Spleen (tissue), 11 donors: ENCODE data around the gene SPOP. TPM values are rescaled to one million over a fixed set of nuclear protein-coding genes. Genes with fewer than 3 reads are reported as not detected.

Experiments
- DNase-seq: peaks from one replicate; pipeline ENCODE4 v3.0.0-alpha.2; 2020
- H3K27ac ChIP-seq, 8 donors: fragments of 200-600 bp; sonication (generic) in 7 of 8; 1 replicate in 4 of 8; 2 replicates in 4 of 8; pipeline versions ENCODE4 v1.5.0 to v1.8.0; 2016 to 2021; ENCODE audit warnings: inconsistent platforms in 4 of 8, mild to moderate bottlenecking in 4 of 8, moderate library complexity in 1 of 8
- H3K27me3 ChIP-seq, 7 donors: fragments of 200-600 bp; sonication (generic) in 6 of 7; replicated peaks in 1 of 7; 1 replicate in 4 of 7; 2 replicates in 3 of 7; pipeline versions ENCODE4 v1.5.0 to v1.8.0; 2016 to 2021; ENCODE audit warnings: inconsistent platforms in 3 of 7, mild to moderate bottlenecking in 1 of 7
- H3K36me3 ChIP-seq, 6 donors: fragments of 200-600 bp; sonication (generic) in 5 of 6; 1 replicate in 4 of 6; 2 replicates in 2 of 6; pipeline versions ENCODE4 v1.5.0 to v1.8.0; 2016 to 2021; ENCODE audit warnings: inconsistent platforms in 2 of 6
- H3K4me1 ChIP-seq, 6 donors: fragments of 200-600 bp; sonication (generic) in 5 of 6; 1 replicate in 3 of 6; 2 replicates in 3 of 6; pipeline versions ENCODE4 v1.5.0 to v1.8.0; 2016 to 2021; ENCODE audit warnings: inconsistent platforms in 3 of 6
- H3K4me3 ChIP-seq, 8 donors: fragments of 200-600 bp; sonication (generic) in 7 of 8; 1 replicate in 4 of 8; 2 replicates in 4 of 8; pipeline versions ENCODE4 v1.5.0 to v1.8.0; 2016 to 2021; ENCODE audit warnings: inconsistent platforms in 4 of 8, mild to moderate bottlenecking in 4 of 8, moderate library complexity in 2 of 8
- H3K9me3 ChIP-seq, 8 donors: fragments of 200-600 bp; sonication (generic) in 7 of 8; 1 replicate in 4 of 8; 2 replicates in 4 of 8; pipeline versions ENCODE4 v1.5.0 to v1.8.0; 2016 to 2021; ENCODE audit warnings: inconsistent platforms in 4 of 8
- POLR2A ChIP-seq, 3 donors: fragments of 450-650 bp; IDR thresholded peaks; one replicate each; pipeline ENCODE4 v1.5.1; 2017; ENCODE audit warnings: antibody characterized with exemption in 3 of 3, mild to moderate bottlenecking in 1 of 3
- POLR2AphosphoS5 ChIP-seq, 3 donors: sonication (generic); formaldehyde crosslinking; IDR thresholded peaks; one replicate each; pipeline ENCODE4 v1.5.1; 2017; ENCODE audit warnings: antibody characterized with exemption in 3 of 3
- WGBS, 5 donors: extraction: QIAGEN DNeasy Blood & Tissue Kit in 3 of 5; methylation state at CpG; one replicate each; pipeline versions ENCODE4 v1.1.5 to v1.1.7; 2013 to 2018; 5-methylcytosine and 5-hydroxymethylcytosine counted together
- intact Hi-C: fragments of 100-400 bp; cut with DNase I; formaldehyde crosslinking; loops from one replicate; pipeline ENCODE4 v1.15.0; 2023; ENCODE audit warnings: low total_unique reads
- polyA plus RNA-seq, 3 donors: library from polyadenylated mRNA; stranded (reverse); fragments of 200-250 nt; gene quantifications; one replicate each; pipeline ENCODE4 v1.2.1, GENCODE V29; 2013
- total RNA-seq, 7 donors: library from RNA; depleted of rRNA in 3 of 7; stranded (reverse); fragments of >200 nt in 3 of 7; fragmentation: NEBNext Ultra II Directional in 4 of 7; extraction: Animal tissue kit (Norgen Biotek cat#: 25700) in 4 of 7; gene quantifications; one replicate each; pipeline versions ENCODE4 v1.1.0 to v1.2.1, GENCODE V29; 2016 to 2021
- TF ChIP-seq, protein P1 (sequence below), 11 experiments: fragments of 200-600 bp in 7 of 11; fragments of 450-650 bp in 4 of 11; sonication (generic) in 4 of 11; IDR thresholded peaks in 8 of 11; conservative IDR thresholded peaks in 3 of 11; 1 replicate in 7 of 11; 2 replicates in 4 of 11; pipeline versions ENCODE4 v1.4.0 to v1.8.0; 2016 to 2021; ENCODE audit warnings: antibody characterized with exemption in 11 of 11, inconsistent platforms in 4 of 11, mild to moderate bottlenecking in 1 of 11
- donor health status: healthy with polysubstance abuse.
- donor health status: DM: no; HTN: no; CAD: no; lungs with moderate emphysema.
- donor health status: DM: no; HTN: no; CAD: no.
- donor health status: Bipolar disorder and iron deficiency.
- donor health status: healthy.
- donor health status: DM: no; HTN: no; CAD: no.
- donor health status: DM: yes; HTN: yes; CAD: no.

Gene SPOP
- total and polyA plus RNA-seq, 10 donors, result 23.7 to 86.4 (median 67.8) TPM

DNA sequence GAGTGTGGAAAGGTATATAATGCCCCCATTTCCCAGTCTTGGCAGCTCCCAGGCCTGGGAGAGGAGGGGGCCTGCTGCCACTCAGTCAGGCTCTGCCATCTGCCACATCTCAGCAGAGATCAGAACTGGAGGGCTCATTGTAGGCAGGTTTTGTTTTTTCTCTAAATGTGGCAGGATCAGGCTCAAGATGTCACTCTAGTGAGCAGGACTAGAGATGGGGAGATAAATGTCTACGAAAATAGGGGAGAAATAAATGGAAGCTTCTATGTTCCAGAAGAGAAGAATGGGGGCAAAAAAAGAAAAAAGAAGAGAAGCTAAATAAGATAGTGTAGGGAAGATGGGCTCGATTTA, 88.3 kb downstream of the SPOP start:
- DNase-seq, result no peak
- no peaks in the 10 kb centered on the region for H3K27me3 ChIP-seq
- no peak overlapping the region for H3K4me3 ChIP-seq
- intact Hi-C loops, result no loop called here
- no peak overlapping the region for H3K27ac ChIP-seq
- TF ChIP-seq, protein P1, sequence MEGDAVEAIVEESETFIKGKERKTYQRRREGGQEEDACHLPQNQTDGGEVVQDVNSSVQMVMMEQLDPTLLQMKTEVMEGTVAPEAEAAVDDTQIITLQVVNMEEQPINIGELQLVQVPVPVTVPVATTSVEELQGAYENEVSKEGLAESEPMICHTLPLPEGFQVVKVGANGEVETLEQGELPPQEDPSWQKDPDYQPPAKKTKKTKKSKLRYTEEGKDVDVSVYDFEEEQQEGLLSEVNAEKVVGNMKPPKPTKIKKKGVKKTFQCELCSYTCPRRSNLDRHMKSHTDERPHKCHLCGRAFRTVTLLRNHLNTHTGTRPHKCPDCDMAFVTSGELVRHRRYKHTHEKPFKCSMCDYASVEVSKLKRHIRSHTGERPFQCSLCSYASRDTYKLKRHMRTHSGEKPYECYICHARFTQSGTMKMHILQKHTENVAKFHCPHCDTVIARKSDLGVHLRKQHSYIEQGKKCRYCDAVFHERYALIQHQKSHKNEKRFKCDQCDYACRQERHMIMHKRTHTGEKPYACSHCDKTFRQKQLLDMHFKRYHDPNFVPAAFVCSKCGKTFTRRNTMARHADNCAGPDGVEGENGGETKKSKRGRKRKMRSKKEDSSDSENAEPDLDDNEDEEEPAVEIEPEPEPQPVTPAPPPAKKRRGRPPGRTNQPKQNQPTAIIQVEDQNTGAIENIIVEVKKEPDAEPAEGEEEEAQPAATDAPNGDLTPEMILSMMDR (IDR thresholded peaks at IDR 0.05 in 8 of 11, conservative IDR thresholded peaks at IDR 0.05 in 3 of 11), result no peak
- TF ChIP-seq POLR2AphosphoS5 (IDR thresholded peaks at IDR 0.05) (no peak), POLR2A (IDR thresholded peaks at IDR 0.05) (no peak)
- no peaks in the 10 kb centered on the region for H3K4me1 ChIP-seq
- H3K36me3 ChIP-seq, result peaks cover 3 to 43% (median 14%) of the 10 kb centered on the region in 6 donors
- no peaks in the 10 kb centered on the region for H3K9me3 ChIP-seq
- 89 to 94% (median 91%) methylated on average over 2 of the region's 2 CpGs for WGBS, 5 donors

DNA sequence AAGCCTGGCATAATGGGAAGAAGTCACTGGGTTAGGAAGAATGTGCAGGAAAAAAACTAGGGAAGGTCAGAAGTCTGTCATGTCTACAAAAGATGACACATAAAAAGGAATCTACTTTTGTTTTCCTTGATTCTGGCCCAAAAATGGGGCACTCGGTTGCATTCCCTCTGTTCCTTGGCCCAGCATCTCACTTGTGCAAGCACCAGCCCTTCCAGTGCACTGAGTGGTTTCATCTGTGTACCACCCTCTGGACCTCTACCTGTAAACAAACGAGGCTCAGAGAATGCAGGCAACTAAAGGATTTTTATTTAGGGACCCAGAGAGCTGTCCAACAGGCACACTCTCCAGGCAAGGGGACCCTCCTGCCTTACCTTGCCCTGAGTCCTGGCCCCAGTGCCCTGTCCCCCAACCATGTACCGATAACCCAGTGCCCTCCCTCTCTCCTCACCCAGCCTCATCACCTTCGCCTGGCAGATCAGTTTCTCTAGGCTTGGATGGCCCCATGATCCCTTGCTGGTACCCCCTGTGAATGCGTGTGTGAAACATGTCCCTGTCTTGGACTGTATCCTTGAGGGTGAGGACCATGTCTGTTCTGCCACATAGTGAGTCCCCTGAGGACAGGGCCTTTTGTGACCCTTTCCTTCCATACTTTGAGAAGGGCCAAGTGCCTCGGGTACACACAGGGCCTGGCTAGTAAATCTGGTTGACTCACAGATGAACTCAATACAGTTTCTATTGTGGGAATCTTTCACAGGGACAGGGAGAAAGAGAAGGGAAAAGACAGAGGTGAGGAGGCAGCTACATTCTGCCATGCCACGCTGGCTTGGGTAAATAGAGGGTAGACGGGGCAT, 88.9 kb downstream of the SPOP start:
- 79 to 91% (median 87%) methylated on average over 8 of the region's 8 CpGs for WGBS, 5 donors
- peaks cover 0 to 37% (median 14%) of the 10 kb centered on the region in 6 donors for H3K36me3 ChIP-seq
- H3K4me3 ChIP-seq, result no peak overlapping the region
- no peak overlapping the region for H3K27ac ChIP-seq
- no peak for TF ChIP-seq POLR2AphosphoS5 (IDR thresholded peaks at IDR 0.05)
- TF ChIP-seq, protein P1 (IDR thresholded peaks at IDR 0.05 in 8 of 11, conservative IDR thresholded peaks at IDR 0.05 in 3 of 11), result no peak
- no peak for TF ChIP-seq POLR2A (IDR thresholded peaks at IDR 0.05)
- no peaks in the 10 kb centered on the region for H3K4me1 ChIP-seq
- no peaks in the 10 kb centered on the region for H3K9me3 ChIP-seq
- intact Hi-C loops, result no loop called here
- no peaks in the 10 kb centered on the region for H3K27me3 ChIP-seq
- no peak for DNase-seq

DNA sequence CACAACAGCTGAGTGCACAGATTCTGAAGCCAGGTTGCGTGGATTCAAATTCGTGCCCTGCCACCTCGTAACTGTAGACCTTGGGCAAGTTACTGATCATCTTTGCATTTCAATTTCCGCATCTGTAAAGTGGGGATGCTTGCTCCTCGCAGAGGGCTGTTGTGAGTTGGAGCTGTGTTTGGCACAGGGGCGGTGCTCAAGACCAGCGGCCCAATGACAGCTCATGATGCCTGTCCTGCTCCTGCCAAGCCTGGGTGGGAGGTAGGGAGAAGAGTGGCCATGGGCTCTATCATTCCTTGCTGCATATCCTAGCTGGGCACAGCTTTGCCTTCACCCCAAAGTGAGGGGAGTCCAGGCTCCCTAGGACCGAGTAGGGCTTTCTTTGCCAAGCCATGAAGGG, 89.6 kb downstream of the SPOP start:
- Histone ChIP-seq H3K9me3 (no peaks in the 10 kb centered on the region), H3K36me3 (peaks cover 0 to 31% (median 11%) of the 10 kb centered on the region in 6 donors), H3K4me1 (no peaks in the 10 kb centered on the region), H3K27me3 (no peaks in the 10 kb centered on the region), H3K4me3 (no peak overlapping the region), H3K27ac (no peak overlapping the region)
- DNase-seq, result no peak
- TF ChIP-seq, protein P1 (IDR thresholded peaks at IDR 0.05 in 8 of 11, conservative IDR thresholded peaks at IDR 0.05 in 3 of 11), result no peak
- TF ChIP-seq POLR2AphosphoS5 (IDR thresholded peaks at IDR 0.05) (no peak), POLR2A (IDR thresholded peaks at IDR 0.05) (no peak)
- 89 to 95% (median 94%) methylated on average over 8 of the region's 8 CpGs for WGBS, 5 donors
- intact Hi-C loops, result no loop called here

DNA sequence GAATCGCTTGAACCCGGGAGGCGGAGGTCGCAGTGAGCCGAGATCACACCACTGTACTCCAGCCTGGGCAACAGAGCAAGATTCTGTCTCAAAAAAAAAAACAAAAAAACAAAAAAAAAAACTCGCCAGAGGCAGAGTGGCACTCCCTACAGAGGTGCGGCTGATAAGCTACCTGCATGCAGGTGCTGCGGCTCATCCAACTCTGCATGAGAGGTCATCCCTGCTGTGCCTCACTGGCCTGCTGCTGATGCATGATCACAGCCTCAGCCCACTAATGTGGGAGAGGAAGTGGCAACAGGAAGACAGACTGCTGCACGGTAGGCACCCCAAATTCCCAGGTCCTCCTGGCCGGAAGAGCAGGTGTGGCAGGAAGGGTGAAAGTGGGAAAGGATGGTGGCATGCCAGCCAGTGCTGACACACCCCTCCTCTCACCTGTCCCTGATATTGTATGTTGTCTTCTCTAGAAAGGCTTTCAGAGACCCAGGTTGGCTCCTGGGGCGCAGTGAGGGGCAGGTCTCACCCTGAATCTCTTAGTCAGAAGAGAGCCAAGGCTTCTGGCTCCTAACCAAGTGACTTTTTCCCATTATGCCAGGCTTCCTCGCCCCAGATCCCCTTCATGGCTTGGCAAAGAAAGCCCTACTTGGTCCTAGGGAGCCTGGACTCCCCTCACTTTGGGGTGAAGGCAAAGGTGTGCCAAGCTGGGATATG, 90.4 kb downstream of the SPOP start:
- Histone ChIP-seq H3K36me3 (peaks cover 0 to 23% (median 4%) of the 10 kb centered on the region in 6 donors), H3K4me3 (no peak overlapping the region), H3K9me3 (no peaks in the 10 kb centered on the region), H3K4me1 (no peaks in the 10 kb centered on the region), H3K27me3 (no peaks in the 10 kb centered on the region), H3K27ac (no peak overlapping the region)
- WGBS, 5 donors, result 81 to 86% (median 82%) methylated on average over 12 of the region's 12 CpGs
- intact Hi-C loops, result no loop called here
- DNase-seq, result no peak
- TF ChIP-seq POLR2A (IDR thresholded peaks at IDR 0.05), result no peak
- TF ChIP-seq POLR2AphosphoS5 (IDR thresholded peaks at IDR 0.05), result no peak
- TF ChIP-seq, protein P1 (IDR thresholded peaks at IDR 0.05 in 8 of 11, conservative IDR thresholded peaks at IDR 0.05 in 3 of 11), result no peak
